Ovary (tissue), 9 donors: Measurements from ENCODE around the gene DACH1. TPM values are rescaled to one million over a fixed set of nuclear protein-coding genes. Genes with fewer than 3 reads are reported as not detected.

Experiments used
- DNase-seq, 5 donors: peaks; one replicate each; pipeline ENCODE4 v3.0.0-alpha.2; 2019 to 2020
- H3K27ac ChIP-seq, 2 donors: fragments of 200-600 bp; one replicate each; pipeline versions ENCODE4 v1.5.1 to v1.8.0; 2019 to 2022
- H3K27me3 ChIP-seq: fragments of 200-600 bp; one replicate; pipeline ENCODE4 v1.8.0; 2022
- H3K36me3 ChIP-seq: fragments of 200-600 bp; sonication (generic); one replicate; pipeline ENCODE4 v1.5.1; 2019
- H3K4me1 ChIP-seq: one replicate; pipeline ENCODE4 v1.8.1; 2013; ENCODE audit warnings: mild to moderate bottlenecking, moderate library complexity; ENCODE audit not compliant: insufficient read depth
- H3K4me3 ChIP-seq: fragments of 200-600 bp; sonication (generic); one replicate; pipeline ENCODE4 v1.5.1; 2017
- H3K9me3 ChIP-seq, 2 donors: fragments of 200-600 bp in 1 of 2; sonication (generic) in 1 of 2; one replicate each; pipeline versions ENCODE4 v1.5.1 to v1.8.1; 2013 to 2019; ENCODE audit warnings: mild to moderate bottlenecking in 1 of 2, moderate library complexity in 1 of 2
- EP300 ChIP-seq: sonication (generic); formaldehyde crosslinking; IDR thresholded peaks from one replicate; pipeline ENCODE4 v1.6.1; 2017; ENCODE audit warnings: antibody characterized with exemption
- POLR2A ChIP-seq: fragments of 450-650 bp; IDR thresholded peaks from one replicate; pipeline ENCODE4 v1.6.1; 2017; ENCODE audit warnings: antibody characterized with exemption, mild to moderate bottlenecking, moderate library complexity
- WGBS, 3 donors: extraction: QIAGEN DNeasy Blood & Tissue Kit in 1 of 3; methylation state at CpG; one replicate each; pipeline versions ENCODE4 v1.1.5 to v1.1.7; 2013 to 2017; 5-methylcytosine and 5-hydroxymethylcytosine counted together
- intact Hi-C, 4 donors: fragments of 100-400 bp; cut with DNase I; formaldehyde crosslinking; loops; one replicate each; pipeline versions ENCODE4 v1.11.0 to v1.15.1; 2022 to 2023
- polyA plus RNA-seq, 2 donors: library from polyadenylated mRNA; stranded (reverse); fragments of 200-250 nt in 1 of 2; fragments of 350-450 nt in 1 of 2; fragmentation: Illumina TruSeq in 1 of 2; extraction: RNeasy Lipid Tissue Mini Kit (QIAGEN cat#74804) in 1 of 2; gene quantifications; one replicate each; pipeline ENCODE4 v1.2.3, GENCODE V29; 2013 to 2014
- total RNA-seq, 7 donors: library from RNA; depleted of rRNA in 2 of 7; stranded (reverse); fragments of >200 nt in 2 of 7; fragmentation: NEBNext Ultra II Directional in 3 of 7; extraction: Animal tissue kit (Norgen Biotek cat#: 25700) in 3 of 7; gene quantifications; one replicate each; pipeline versions ENCODE4 v1.1.0 to v1.2.4, GENCODE V29; 2016 to 2023
- TF ChIP-seq, protein P1 (sequence below), 3 donors: fragments of 450-650 bp in 2 of 3; fragments of 200-600 bp in 1 of 3; IDR thresholded peaks; one replicate each; pipeline versions ENCODE4 v1.5.1 to v1.8.0; 2016 to 2022; ENCODE audit warnings: antibody characterized with exemption in 3 of 3, mild to moderate bottlenecking in 1 of 3
- donor health status: DM: no; HTN: no; CAD: no; lungs with moderate emphysema.
- donor health status: DM: no; HTN: no; CAD: no.
- donor health status: Bipolar disorder and iron deficiency.
- donor health status: DM: yes; HTN: yes; CAD: no.
- donor health status: DM: no; HTN: no; CAD: no.
- donor health status: DM: yes; HTN: yes; CAD: no.

DACH1 gene
- total and polyA plus RNA-seq, 9 donors: 0.91 to 3.2 (median 1.7) TPM

DNA sequence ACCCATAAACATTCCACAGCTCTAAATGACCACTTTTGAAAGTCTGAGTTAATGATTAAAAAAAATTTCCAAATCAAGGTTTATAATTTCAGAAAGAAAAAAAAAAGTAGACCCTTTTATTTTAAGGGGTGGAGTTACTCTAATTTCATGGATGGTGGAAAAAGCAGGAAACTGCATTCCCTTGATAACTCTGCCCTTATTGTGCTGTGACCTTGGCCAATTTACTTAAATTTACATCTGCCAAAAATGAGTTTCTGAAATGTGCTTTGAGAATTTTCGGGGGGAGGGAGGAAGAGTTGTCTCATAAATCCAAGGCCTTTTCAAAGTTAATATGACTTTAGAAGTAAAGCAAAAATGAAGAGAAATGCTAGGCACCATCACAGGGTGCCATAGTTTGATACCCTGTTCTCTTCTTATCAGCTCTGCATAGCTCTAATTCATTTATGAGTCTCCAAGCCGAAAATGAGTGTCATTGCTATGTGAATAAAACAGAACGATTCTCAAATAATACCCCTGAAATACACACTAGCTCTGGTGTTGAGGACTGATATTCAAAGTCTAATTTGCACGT, 367.0 kb downstream of the DACH1 start:
- Histone ChIP-seq H3K4me3 (no peak overlapping the region), H3K4me1 (no peaks in the 10 kb centered on the region), H3K27me3 (no peaks in the 10 kb centered on the region), H3K36me3 (no peaks in the 10 kb centered on the region), H3K9me3 (no peaks in the 10 kb centered on the region), H3K27ac (no peak overlapping the region)
- TF ChIP-seq EP300 (no peak), POLR2A (no peak)
- TF ChIP-seq, protein P1, sequence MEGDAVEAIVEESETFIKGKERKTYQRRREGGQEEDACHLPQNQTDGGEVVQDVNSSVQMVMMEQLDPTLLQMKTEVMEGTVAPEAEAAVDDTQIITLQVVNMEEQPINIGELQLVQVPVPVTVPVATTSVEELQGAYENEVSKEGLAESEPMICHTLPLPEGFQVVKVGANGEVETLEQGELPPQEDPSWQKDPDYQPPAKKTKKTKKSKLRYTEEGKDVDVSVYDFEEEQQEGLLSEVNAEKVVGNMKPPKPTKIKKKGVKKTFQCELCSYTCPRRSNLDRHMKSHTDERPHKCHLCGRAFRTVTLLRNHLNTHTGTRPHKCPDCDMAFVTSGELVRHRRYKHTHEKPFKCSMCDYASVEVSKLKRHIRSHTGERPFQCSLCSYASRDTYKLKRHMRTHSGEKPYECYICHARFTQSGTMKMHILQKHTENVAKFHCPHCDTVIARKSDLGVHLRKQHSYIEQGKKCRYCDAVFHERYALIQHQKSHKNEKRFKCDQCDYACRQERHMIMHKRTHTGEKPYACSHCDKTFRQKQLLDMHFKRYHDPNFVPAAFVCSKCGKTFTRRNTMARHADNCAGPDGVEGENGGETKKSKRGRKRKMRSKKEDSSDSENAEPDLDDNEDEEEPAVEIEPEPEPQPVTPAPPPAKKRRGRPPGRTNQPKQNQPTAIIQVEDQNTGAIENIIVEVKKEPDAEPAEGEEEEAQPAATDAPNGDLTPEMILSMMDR (IDR thresholded peaks at IDR 0.05): no peak
- DNase-seq: no peak
- 48 to 59% (median 56%) methylated on average over 4 of the region's 4 CpGs for WGBS, 3 donors
- intact Hi-C loops: no loop called here

DNA sequence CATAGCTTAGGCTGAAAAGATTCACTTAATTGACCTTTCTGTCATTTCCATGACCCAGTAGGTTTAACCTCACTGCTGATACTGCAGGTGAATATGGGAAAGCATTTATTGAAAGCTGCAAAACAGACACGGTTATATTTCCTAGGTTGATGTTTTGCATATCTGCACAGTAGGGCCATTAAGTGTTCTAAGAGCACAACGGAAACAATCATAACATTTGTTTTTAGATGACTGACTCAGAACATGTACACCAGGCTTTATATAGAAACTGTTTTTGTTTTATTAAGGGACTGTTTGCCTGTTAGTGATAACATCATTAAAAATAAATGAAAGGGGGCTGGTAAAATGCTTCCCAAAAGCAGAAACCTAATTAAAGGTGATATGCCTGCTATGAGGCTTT, 367.8 kb downstream of the DACH1 start:
- no peak overlapping the region for H3K4me3 ChIP-seq
- no peaks in the 10 kb centered on the region for H3K4me1 ChIP-seq
- no peaks in the 10 kb centered on the region for H3K27me3 ChIP-seq
- H3K9me3 ChIP-seq: no peaks in the 10 kb centered on the region
- no peaks in the 10 kb centered on the region for H3K36me3 ChIP-seq
- TF ChIP-seq EP300 (no peak), POLR2A (no peak)
- TF ChIP-seq, protein P1 (IDR thresholded peaks at IDR 0.05): no peak
- 13 to 33% (median 27%) methylated on average over 2 of the region's 2 CpGs for WGBS, 3 donors
- intact Hi-C loops: no loop called here
- DNase-seq: no peak
- no peak overlapping the region for H3K27ac ChIP-seq

- no peaks in the 10 kb centered on the region for H3K27me3 ChIP-seq
- H3K9me3 ChIP-seq: no peaks in the 10 kb centered on the region
- H3K4me1 ChIP-seq: no peaks in the 10 kb centered on the region
- H3K27ac ChIP-seq: no peak overlapping the region
- H3K36me3 ChIP-seq: no peaks in the 10 kb centered on the region
- TF ChIP-seq POLR2A: no peak
- TF ChIP-seq EP300: no peak
- TF ChIP-seq, protein P1 (IDR thresholded peaks at IDR 0.05): no peak
- H3K4me3 ChIP-seq: no peak overlapping the region
- intact Hi-C loops: no loop called here
- 82 to 93% (median 85%) methylated on average over 2 of the region's 2 CpGs for WGBS, 3 donors
- DNase-seq: no peak
These were observed 373.8 kb downstream of the DACH1 start for GRCh38 chr13:71493189-71493588.

GRCh38 chr13:71492346-71492871, 374.6 kb downstream of the DACH1 start:
- Histone ChIP-seq H3K9me3 (no peaks in the 10 kb centered on the region), H3K36me3 (no peaks in the 10 kb centered on the region), H3K4me1 (no peaks in the 10 kb centered on the region), H3K27ac (no peak overlapping the region), H3K27me3 (no peaks in the 10 kb centered on the region), H3K4me3 (no peak overlapping the region)
- intact Hi-C loops: no loop called here
- no peak for DNase-seq
- TF ChIP-seq, protein P1 (IDR thresholded peaks at IDR 0.05): no peak
- TF ChIP-seq POLR2A: no peak
- TF ChIP-seq EP300: no peak
